ENCODE measurements around the gene SIRPG.

DNA sequence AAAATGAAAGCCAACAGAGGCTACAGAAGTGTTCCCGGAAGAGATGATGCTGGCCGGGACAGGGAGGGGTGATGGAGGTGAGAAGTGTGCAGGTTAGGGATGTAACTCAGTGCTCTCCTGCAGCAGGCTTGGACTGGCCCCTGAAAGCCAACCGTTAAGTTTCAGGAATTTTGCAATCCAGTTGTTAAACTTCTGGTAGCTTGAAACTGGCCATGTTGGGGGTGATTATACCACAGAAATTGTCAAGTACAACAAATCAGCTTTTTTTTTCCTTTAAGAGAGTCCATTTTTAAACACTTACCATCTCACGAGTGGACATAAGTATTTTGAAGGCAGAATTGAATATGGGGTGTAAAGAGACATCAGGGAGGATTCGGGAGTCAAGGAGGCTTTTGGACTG, 29.0 kb downstream of the SIRPG start:
- TF ChIP-seq POLR2A (IDR thresholded peaks at IDR 0.05) (no peak), CTCF (IDR thresholded peaks at IDR 0.05) (no peak), POLR2AphosphoS5 (IDR thresholded peaks at IDR 0.05) (no peak)

Data from prostate gland (tissue), 2 donors.